HepG2 (cell line): Measurements from ENCODE around the gene TGM1. TPM values are rescaled to one million over a fixed set of nuclear protein-coding genes. Genes with fewer than 3 reads are reported as not detected.
A peak's percentile ranks its signal among the peaks of the same experiment; 100 is the strongest.

ENCODE experiments used
- ATF5 ChIP-seq: sonication (generic); formaldehyde crosslinking; IDR thresholded peaks from 2 replicates; pipeline ENCODE4 v1.4.0; 2020; ENCODE audit warnings: mild to moderate bottlenecking, low read depth, missing genetic modification reagents
- ATRX ChIP-seq: sonication (generic); formaldehyde crosslinking; IDR thresholded peaks from 2 replicates; pipeline ENCODE4 v1.4.0; 2020; ENCODE audit warnings: missing genetic modification reagents, borderline replicate concordance
- FOSL2 ChIP-seq: sonication (generic); formaldehyde crosslinking; IDR thresholded peaks from 2 replicates; pipeline ENCODE4 v1.4.0; 2020; ENCODE audit warnings: missing genetic modification reagents
- FUBP1 ChIP-seq: sonication (generic); formaldehyde crosslinking; IDR thresholded peaks from 2 replicates; pipeline ENCODE4 v1.5.1; 2020; ENCODE audit warnings: missing genetic modification reagents, mild to moderate bottlenecking, borderline replicate concordance
- HDAC2 ChIP-seq: sonication (generic); formaldehyde crosslinking; IDR thresholded peaks from 2 replicates; pipeline ENCODE4 v1.4.0; 2020; ENCODE audit warnings: missing genetic modification reagents
- IKZF4 ChIP-seq: sonication (generic); formaldehyde crosslinking; IDR thresholded peaks from 2 replicates; pipeline ENCODE4 v1.5.1; 2020; ENCODE audit warnings: borderline replicate concordance, mild to moderate bottlenecking, low read depth, missing genetic modification reagents; ENCODE audit errors: not compliant biosample characterization
- KLF13 ChIP-seq: sonication (generic); formaldehyde crosslinking; IDR thresholded peaks from 2 replicates; pipeline ENCODE4 v1.4.0; 2020; ENCODE audit warnings: mild to moderate bottlenecking, missing genetic modification reagents
- MAX ChIP-seq: IDR thresholded peaks from 2 replicates; pipeline ENCODE4 v1.6.1; 2012; ENCODE audit warnings: inconsistent platforms
- MEF2D ChIP-seq: sonication (generic); formaldehyde crosslinking; IDR thresholded peaks from 2 replicates; pipeline ENCODE4 v1.5.1; 2020; ENCODE audit warnings: mild to moderate bottlenecking, missing genetic modification reagents
- MXD1 ChIP-seq: sonication (generic); formaldehyde crosslinking; IDR thresholded peaks from 2 replicates; pipeline ENCODE4 v1.4.0; 2020; ENCODE audit warnings: mild to moderate bottlenecking, missing genetic modification reagents
- PCBP1 ChIP-seq: fragments of 200-400 bp; formaldehyde crosslinking; IDR thresholded peaks from 2 replicates; pipeline ENCODE4 v1.6.1; 2017; ENCODE audit warnings: mild to moderate bottlenecking, low read depth, low read length, borderline replicate concordance
- POGZ ChIP-seq: sonication (generic); formaldehyde crosslinking; IDR thresholded peaks from 2 replicates; pipeline ENCODE4 v1.4.0; 2020; ENCODE audit warnings: mild to moderate bottlenecking, missing genetic modification reagents
- PRDM10 ChIP-seq: sonication (generic); formaldehyde crosslinking; IDR thresholded peaks from 2 replicates; pipeline ENCODE4 v1.4.0; 2020; ENCODE audit warnings: low read depth, missing genetic modification reagents
- SATB2 ChIP-seq: sonication (generic); formaldehyde crosslinking; IDR thresholded peaks from 2 replicates; pipeline ENCODE4 v1.5.0; 2020; ENCODE audit warnings: missing genetic modification reagents
- ZBTB49 ChIP-seq: sonication (generic); formaldehyde crosslinking; IDR thresholded peaks from 2 replicates; pipeline ENCODE4 v1.4.0; 2020; ENCODE audit warnings: missing genetic modification reagents, borderline replicate concordance
- ZNF512 ChIP-seq: sonication (generic); formaldehyde crosslinking; IDR thresholded peaks from 2 replicates; pipeline ENCODE4 v1.4.0; 2020; ENCODE audit warnings: mild to moderate bottlenecking, missing genetic modification reagents
- ZNF557 ChIP-seq: sonication (generic); formaldehyde crosslinking; IDR thresholded peaks from 2 replicates; pipeline ENCODE4 v1.4.0; 2020; ENCODE audit warnings: missing genetic modification reagents
- ZNF572 ChIP-seq: sonication (generic); formaldehyde crosslinking; IDR thresholded peaks from 2 replicates; pipeline ENCODE4 v1.5.1; 2020; ENCODE audit warnings: mild to moderate bottlenecking, missing genetic modification reagents
- polyA plus RNA-seq, 8 experiments: library from polyadenylated mRNA; depleted of rRNA in 3 of 8; stranded (reverse) in 7 of 8; unstranded in 1 of 8; fragments of >200 nt; fragmentation: Illumina TruSeq in 4 of 8; extraction: Trizol in 4 of 8; gene quantifications; 2 replicates each; pipeline versions ENCODE4 v1.2.1 to v1.2.3, GENCODE V29; 2011 to 2016; ENCODE audit warnings: low read depth in 4 of 8, missing spikeins in 1 of 8, mixed read lengths in 1 of 8; ENCODE audit not compliant: insufficient read depth in 1 of 8
- total RNA-seq, 5 experiments: library from RNA; depleted of rRNA; stranded (reverse); fragments of >200 nt; fragmentation: Illumina TruSeq; extraction: Trizol; gene quantifications; 2 replicates each; pipeline ENCODE4 v1.2.3, GENCODE V29; 2016; ENCODE audit warnings: low read depth in 1 of 5

TGM1 gene
- total and polyA plus RNA-seq, 2 of the 13 experiments (the other 11 are each of a cell fraction or from before 2014, with no cell fraction given), result 3.2 to 10.6 TPM

GRCh38 chr14:24300326-24300980, 37.5 kb upstream of the TGM1 start (continued):
- TF ChIP-seq FUBP1 (CRISPR knock-in tag) (no peak), POGZ (CRISPR knock-in tag) (no peak), MEF2D (CRISPR knock-in tag) (no peak), HDAC2 (CRISPR knock-in tag) (no peak), PRDM10 (CRISPR knock-in tag) (no peak), KLF13 (0 out of 2 replicates have a peak, but pooled peaks have one; percentile 62), SATB2 (CRISPR knock-in tag) (no peak), ZNF557 (CRISPR knock-in tag) (no peak), MXD1 (no peak), ZBTB49 (CRISPR knock-in tag) (0 out of 2 replicates have a peak, but pooled peaks have one; percentile 11), MAX (no peak), ZNF572 (CRISPR knock-in tag) (peak; percentile 16; the same call in 1 of the 2 replicates), FOSL2 (CRISPR knock-in tag) (no peak), PCBP1 (no peak), ATF5 (CRISPR knock-in tag) (no peak), ATRX (CRISPR knock-in tag) (peak; percentile 42; the same call in 1 of the 2 replicates), IKZF4 (CRISPR knock-in tag) (no peak), ZNF512 (CRISPR knock-in tag) (no peak)
